GM12878 (cell line): ENCODE measurements around the gene WNT16. TPM values are rescaled to one million over a fixed set of nuclear protein-coding genes. Genes with fewer than 3 reads are reported as not detected.

Experiments
- ATF2 ChIP-seq: IDR thresholded peaks from 2 replicates; pipeline ENCODE4 v1.6.1; 2012; ENCODE audit warnings: low read length, inconsistent platforms
- SUZ12 ChIP-seq: fragments of 200-600 bp; sonication (generic); IDR thresholded peaks from one replicate; pipeline ENCODE4 v1.6.1; 2018; ENCODE audit warnings: antibody characterized with exemption, mild to moderate bottlenecking; ENCODE audit not compliant: unreplicated experiment
- USF2 ChIP-seq: IDR thresholded peaks from 2 replicates; pipeline ENCODE4 v1.6.1; 2011; ENCODE audit warnings: low read depth, low read length, improper control_type of control experiment, borderline replicate concordance
- ZNF217 ChIP-seq: fragments of 450-650 bp; IDR thresholded peaks from 2 replicates; pipeline ENCODE4 v1.6.1; 2017; ENCODE audit warnings: antibody characterized with exemption, mild to moderate bottlenecking
- polyA plus RNA-seq, 11 experiments: library from polyadenylated mRNA; depleted of rRNA in 4 of 11; unstranded in 6 of 11; stranded (reverse) in 5 of 11; fragments of >200 nt; fragmentation: Nextera tagmentation in 4 of 11; fragmentation: Illumina TruSeq in 1 of 11; extraction: Ambion mirVana in 4 of 11; extraction: Trizol in 1 of 11; gene quantifications; 1 replicate in 1 of 11; 2 replicates in 10 of 11; pipeline versions ENCODE4 v1.2.1 to v1.2.3, GENCODE V29; 2011 to 2016; ENCODE audit warnings: inconsistent platforms in 2 of 11, missing spikeins in 2 of 11, low read depth in 1 of 11
- total RNA-seq, 4 experiments: library from RNA; depleted of rRNA in 3 of 4; stranded (reverse); fragments of >200 nt in 3 of 4; fragmentation: Illumina TruSeq in 1 of 4; extraction: Trizol in 1 of 4; gene quantifications; 2 replicates each; pipeline versions ENCODE4 v1.2.1 to v1.2.3, GENCODE V29; 2013 to 2021
- TF ChIP-seq, protein P1 (sequence below): IDR thresholded peaks from 2 replicates; pipeline ENCODE4 v1.6.1; 2012; ENCODE audit warnings: low read depth, low read length, improper control_type of control experiment
- TF ChIP-seq, protein P2 (sequence below): fragments of 450-650 bp; IDR thresholded peaks from 2 replicates; pipeline ENCODE4 v1.6.1; 2018; ENCODE audit warnings: mild to moderate bottlenecking, low read depth, moderate library complexity; ENCODE audit not compliant: partially characterized antibody

The WNT16 gene
- total and polyA plus RNA-seq, 10 of the 15 experiments (the other 5 are each of a cell fraction or from before 2014, with no cell fraction given): 0.05 to 0.11 (median 0.06) TPM; not detected in 5

- TF ChIP-seq, protein P1, sequence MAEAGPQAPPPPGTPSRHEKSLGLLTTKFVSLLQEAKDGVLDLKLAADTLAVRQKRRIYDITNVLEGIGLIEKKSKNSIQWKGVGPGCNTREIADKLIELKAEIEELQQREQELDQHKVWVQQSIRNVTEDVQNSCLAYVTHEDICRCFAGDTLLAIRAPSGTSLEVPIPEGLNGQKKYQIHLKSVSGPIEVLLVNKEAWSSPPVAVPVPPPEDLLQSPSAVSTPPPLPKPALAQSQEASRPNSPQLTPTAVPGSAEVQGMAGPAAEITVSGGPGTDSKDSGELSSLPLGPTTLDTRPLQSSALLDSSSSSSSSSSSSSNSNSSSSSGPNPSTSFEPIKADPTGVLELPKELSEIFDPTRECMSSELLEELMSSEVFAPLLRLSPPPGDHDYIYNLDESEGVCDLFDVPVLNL: no peak
- TF ChIP-seq SUZ12: no peak
- no peak for TF ChIP-seq USF2
- no peak for TF ChIP-seq ATF2
- TF ChIP-seq, protein P2, sequence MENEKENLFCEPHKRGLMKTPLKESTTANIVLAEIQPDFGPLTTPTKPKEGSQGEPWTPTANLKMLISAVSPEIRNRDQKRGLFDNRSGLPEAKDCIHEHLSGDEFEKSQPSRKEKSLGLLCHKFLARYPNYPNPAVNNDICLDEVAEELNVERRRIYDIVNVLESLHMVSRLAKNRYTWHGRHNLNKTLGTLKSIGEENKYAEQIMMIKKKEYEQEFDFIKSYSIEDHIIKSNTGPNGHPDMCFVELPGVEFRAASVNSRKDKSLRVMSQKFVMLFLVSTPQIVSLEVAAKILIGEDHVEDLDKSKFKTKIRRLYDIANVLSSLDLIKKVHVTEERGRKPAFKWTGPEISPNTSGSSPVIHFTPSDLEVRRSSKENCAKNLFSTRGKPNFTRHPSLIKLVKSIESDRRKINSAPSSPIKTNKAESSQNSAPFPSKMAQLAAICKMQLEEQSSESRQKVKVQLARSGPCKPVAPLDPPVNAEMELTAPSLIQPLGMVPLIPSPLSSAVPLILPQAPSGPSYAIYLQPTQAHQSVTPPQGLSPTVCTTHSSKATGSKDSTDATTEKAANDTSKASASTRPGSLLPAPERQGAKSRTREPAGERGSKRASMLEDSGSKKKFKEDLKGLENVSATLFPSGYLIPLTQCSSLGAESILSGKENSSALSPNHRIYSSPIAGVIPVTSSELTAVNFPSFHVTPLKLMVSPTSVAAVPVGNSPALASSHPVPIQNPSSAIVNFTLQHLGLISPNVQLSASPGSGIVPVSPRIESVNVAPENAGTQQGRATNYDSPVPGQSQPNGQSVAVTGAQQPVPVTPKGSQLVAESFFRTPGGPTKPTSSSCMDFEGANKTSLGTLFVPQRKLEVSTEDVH: no peak
- TF ChIP-seq ZNF217: no peak
- TF ChIP-seq, all 136 proteins: peak for 7
These were observed 49.7 kb upstream of the WNT16 start (continued) for GRCh38 chr7:121279060-121279620.
